Measurements from ENCODE around the gene PADI3. TPM values are rescaled to one million over a fixed set of nuclear protein-coding genes. Genes with fewer than 3 reads are reported as not detected.

Gene PADI3
- total RNA-seq, 3 donors from 2014 or later, result not detected

- H3K4me3 ChIP-seq, result no peak overlapping the region
- H3K27me3 ChIP-seq, result peaks cover 0 to 5% of the 10 kb centered on the region in 2 donors
- intact Hi-C loops (cut with DNase I; ENCODE audit: low total_unique reads), result no loop called here
- no peak overlapping the region for H3K27ac ChIP-seq
- TF ChIP-seq POLR2AphosphoS5 (IDR thresholded peaks at IDR 0.05) (no peak), POLR2A (IDR thresholded peaks at IDR 0.05) (no peak), CTCF (IDR thresholded peaks at IDR 0.05) (no peak)
- no peaks in the 10 kb centered on the region for H3K9me3 ChIP-seq
- peaks cover 0 to 10% of the 10 kb centered on the region in 2 donors for H3K4me1 ChIP-seq
- H3K36me3 ChIP-seq, result no peaks in the 10 kb centered on the region
- DNase-seq (ENCODE audit: low spot score in 2 of 2), result no peak
Measured at GRCh38 chr1:17215545-17215890, 33.4 kb upstream of the PADI3 start.

GRCh38 chr1:17216078-17216477 is 32.8 kb upstream of the PADI3 start:
- no peaks in the 10 kb centered on the region for H3K36me3 ChIP-seq
- intact Hi-C loops (cut with DNase I; ENCODE audit: low total_unique reads), result no loop called here
- TF ChIP-seq POLR2A (IDR thresholded peaks at IDR 0.05) (no peak), CTCF (IDR thresholded peaks at IDR 0.05) (no peak), POLR2AphosphoS5 (IDR thresholded peaks at IDR 0.05) (no peak)
- peaks cover 0 to 10% of the 10 kb centered on the region in 2 donors for H3K4me1 ChIP-seq
- no peak overlapping the region for H3K4me3 ChIP-seq
- no peak for DNase-seq (ENCODE audit: low spot score in 2 of 2)
- no peak overlapping the region for H3K27ac ChIP-seq
- no peaks in the 10 kb centered on the region for H3K9me3 ChIP-seq
- peaks cover 0 to 5% of the 10 kb centered on the region in 2 donors for H3K27me3 ChIP-seq

GRCh38 chr1:17217607-17218006 is 31.3 kb upstream of the PADI3 start:
- no peak overlapping the region for H3K4me3 ChIP-seq
- peaks cover 0 to 2% of the 10 kb centered on the region in 2 donors for H3K4me1 ChIP-seq
- H3K9me3 ChIP-seq, result no peaks in the 10 kb centered on the region
- DNase-seq (ENCODE audit: low spot score in 2 of 2), result no peak
- H3K27ac ChIP-seq, result no peak overlapping the region
- intact Hi-C loops (cut with DNase I; ENCODE audit: low total_unique reads), result no loop called here
- peaks cover 0 to 15% of the 10 kb centered on the region in 2 donors for H3K27me3 ChIP-seq
- TF ChIP-seq POLR2A (IDR thresholded peaks at IDR 0.05), result no peak
- H3K36me3 ChIP-seq, result no peaks in the 10 kb centered on the region

- H3K4me3 ChIP-seq, result no peak overlapping the region
Measured at GRCh38 chr1:17218939-17219338, 30.0 kb upstream of the PADI3 start.

GRCh38 chr1:17220287-17220686 is 28.6 kb upstream of the PADI3 start:
- intact Hi-C loops (cut with DNase I; ENCODE audit: low total_unique reads), result no loop called here
- Histone ChIP-seq H3K9me3 (no peaks in the 10 kb centered on the region), H3K27ac (no peak overlapping the region), H3K4me3 (no peak overlapping the region), H3K36me3 (no peaks in the 10 kb centered on the region), H3K4me1 (no peaks in the 10 kb centered on the region), H3K27me3 (peaks cover 0 to 15% of the 10 kb centered on the region in 2 donors)
- no peak for DNase-seq (ENCODE audit: low spot score in 2 of 2)
- TF ChIP-seq POLR2A (IDR thresholded peaks at IDR 0.05), result no peak
- no peak for TF ChIP-seq POLR2AphosphoS5 (IDR thresholded peaks at IDR 0.05)
- no peak for TF ChIP-seq CTCF (IDR thresholded peaks at IDR 0.05)

More at GRCh38 chr1:17218939-17219338, 30.0 kb upstream of the PADI3 start:
- Histone ChIP-seq H3K4me1 (no peaks in the 10 kb centered on the region), H3K27me3 (peaks cover 0 to 15% of the 10 kb centered on the region in 2 donors), H3K36me3 (no peaks in the 10 kb centered on the region), H3K27ac (no peak overlapping the region), H3K9me3 (no peaks in the 10 kb centered on the region)
- no peak for DNase-seq (ENCODE audit: low spot score in 2 of 2)
- TF ChIP-seq CTCF (IDR thresholded peaks at IDR 0.05) (no peak), POLR2AphosphoS5 (IDR thresholded peaks at IDR 0.05) (no peak), POLR2A (IDR thresholded peaks at IDR 0.05) (no peak)
- intact Hi-C loops (cut with DNase I; ENCODE audit: low total_unique reads), result no loop called here

GRCh38 chr1:17222557-17222956 is 26.3 kb upstream of the PADI3 start:
- no peaks in the 10 kb centered on the region for H3K36me3 ChIP-seq
- no peak for TF ChIP-seq POLR2A (IDR thresholded peaks at IDR 0.05)
- no peak for TF ChIP-seq POLR2AphosphoS5 (IDR thresholded peaks at IDR 0.05)
- TF ChIP-seq CTCF (IDR thresholded peaks at IDR 0.05), result no peak
- no peak overlapping the region for H3K4me3 ChIP-seq
- H3K9me3 ChIP-seq, result no peaks in the 10 kb centered on the region
- H3K4me1 ChIP-seq, result no peaks in the 10 kb centered on the region
- DNase-seq (ENCODE audit: low spot score in 2 of 2), result no peak
- H3K27me3 ChIP-seq, result peaks cover 0 to 15% of the 10 kb centered on the region in 2 donors
- intact Hi-C loops (cut with DNase I; ENCODE audit: low total_unique reads), result no loop called here
- no peak overlapping the region for H3K27ac ChIP-seq

All from breast epithelium (tissue), 4 donors.